ENCODE data around the gene EPHB1.

The EPHB1 gene

GRCh38 chr3:134911586-134912548, 116.8 kb downstream of the EPHB1 start:
- DNase-seq (ENCODE audit: low read depth in 2 of 2), result no peak

DNA sequence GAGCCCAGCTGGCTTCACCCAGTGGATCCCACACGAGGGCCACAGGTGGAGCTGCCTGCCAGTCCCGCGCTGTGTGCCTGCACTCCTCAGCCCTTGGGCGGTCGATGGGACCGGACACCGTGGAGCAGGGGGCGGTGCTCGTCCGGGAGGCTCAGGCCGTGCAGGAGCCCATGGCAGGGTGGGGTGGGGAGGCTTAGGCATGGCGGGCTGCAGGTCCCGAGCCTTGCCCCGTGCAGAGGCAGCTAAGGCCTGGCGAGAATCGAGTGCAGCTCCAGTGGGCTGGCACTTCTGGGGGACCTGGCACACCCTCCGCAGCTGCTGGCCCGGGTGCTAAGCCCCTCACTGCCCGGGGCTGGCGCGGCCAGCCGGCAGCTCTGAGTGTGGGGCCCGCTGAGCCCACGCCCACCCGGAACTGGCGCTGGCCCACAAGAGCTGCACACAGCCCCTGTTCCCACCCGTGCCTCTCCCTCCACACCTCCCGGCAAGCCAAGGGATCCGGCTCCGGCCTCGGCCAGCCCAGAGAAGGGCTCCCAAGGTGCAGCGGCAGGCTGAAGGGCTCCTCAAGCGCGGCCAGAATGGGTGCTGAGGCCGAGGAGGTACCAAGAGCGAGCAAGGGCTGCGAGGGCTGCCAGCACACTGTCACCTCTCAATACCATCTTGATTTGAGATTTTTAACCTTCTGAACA, 121.4 kb downstream of the EPHB1 start:
- DNase-seq (ENCODE audit: low read depth in 2 of 2), result no peak

DNA sequence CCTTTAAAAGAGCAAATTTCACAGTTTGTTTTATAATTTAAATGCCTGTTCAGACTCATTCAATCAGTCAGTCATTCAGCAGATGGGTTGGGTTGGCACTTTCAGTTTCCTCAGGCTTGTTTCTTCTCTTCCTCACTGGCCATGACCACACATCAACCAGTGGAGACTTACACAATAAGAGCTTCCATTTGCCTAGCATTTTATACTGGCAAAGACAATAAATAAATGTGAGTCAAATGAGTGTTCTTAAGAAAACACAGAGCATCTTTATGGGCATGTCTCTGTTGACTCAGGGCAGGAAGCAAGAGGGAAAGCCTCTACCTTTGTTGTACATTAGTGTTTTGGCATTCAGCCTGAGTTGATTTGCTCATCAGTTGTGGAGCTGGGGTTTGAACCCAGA, 122.6 kb downstream of the EPHB1 start:
- no peak for DNase-seq (ENCODE audit: low read depth in 2 of 2)

DNA sequence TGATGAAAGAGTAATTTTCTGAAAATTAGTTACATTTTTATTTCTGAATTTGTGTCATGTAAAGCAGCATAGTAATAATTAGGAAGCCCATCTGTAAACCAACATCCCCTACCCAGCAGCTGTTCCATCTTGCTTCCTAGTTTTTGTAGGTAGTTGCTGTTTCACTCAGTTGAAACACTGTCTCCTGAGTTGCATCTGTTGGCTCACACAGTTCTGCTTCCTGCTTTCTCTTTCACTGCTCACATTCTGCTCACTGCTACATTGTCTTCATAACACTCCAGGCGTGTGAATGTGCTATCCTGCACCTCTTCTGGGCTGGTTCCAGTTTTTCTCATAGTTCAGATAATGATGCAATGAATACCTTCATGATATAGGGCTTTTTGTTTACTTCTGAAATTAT, 123.4 kb downstream of the EPHB1 start:
- no peak for DNase-seq (ENCODE audit: low read depth in 2 of 2)

- no peak for DNase-seq (ENCODE audit: low read depth in 2 of 2)
These were observed 127.0 kb downstream of the EPHB1 start for GRCh38 chr3:134922101-134922500.

DNA sequence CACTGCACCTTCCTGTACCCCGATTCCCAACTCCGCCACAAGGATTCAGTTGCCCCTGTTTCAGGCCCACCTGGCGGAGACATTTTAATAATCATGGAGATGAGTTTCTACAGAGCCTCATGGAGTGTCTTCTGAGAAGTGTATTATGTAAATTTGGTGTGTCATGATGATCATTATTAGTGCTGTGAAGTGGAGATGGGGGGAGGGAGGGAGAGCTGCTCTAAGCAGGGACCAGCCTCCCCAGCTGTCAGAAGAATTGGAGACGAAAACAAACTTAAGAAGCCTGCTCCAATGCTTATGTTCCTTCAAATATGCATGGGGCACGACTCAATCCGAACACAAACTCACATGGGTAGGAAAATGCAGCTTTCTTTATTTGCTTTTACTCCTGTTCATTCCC, 127.8 kb downstream of the EPHB1 start:
- no peak for DNase-seq (ENCODE audit: low read depth in 2 of 2)

DNA sequence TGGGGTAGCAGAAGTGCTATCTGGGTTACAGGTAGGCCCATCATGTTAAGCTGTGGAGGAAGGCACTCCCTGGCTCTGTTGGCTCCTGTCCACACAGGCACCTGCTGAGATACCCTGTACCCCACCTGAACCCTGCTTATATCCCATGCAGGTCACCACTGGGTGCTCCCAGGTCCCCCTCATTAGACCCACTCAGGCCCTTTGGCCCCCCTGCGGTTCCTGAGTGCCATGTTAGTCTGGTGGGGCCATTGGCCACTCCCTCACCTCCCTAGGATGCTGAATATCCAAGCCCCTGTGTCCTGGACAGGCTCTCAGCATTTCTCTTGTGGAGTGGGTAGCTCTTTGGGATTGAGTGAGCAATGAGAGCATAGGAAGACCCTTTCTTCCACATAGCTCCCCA, 128.2 kb downstream of the EPHB1 start:
- DNase-seq (ENCODE audit: low read depth in 2 of 2), result no peak

DNA sequence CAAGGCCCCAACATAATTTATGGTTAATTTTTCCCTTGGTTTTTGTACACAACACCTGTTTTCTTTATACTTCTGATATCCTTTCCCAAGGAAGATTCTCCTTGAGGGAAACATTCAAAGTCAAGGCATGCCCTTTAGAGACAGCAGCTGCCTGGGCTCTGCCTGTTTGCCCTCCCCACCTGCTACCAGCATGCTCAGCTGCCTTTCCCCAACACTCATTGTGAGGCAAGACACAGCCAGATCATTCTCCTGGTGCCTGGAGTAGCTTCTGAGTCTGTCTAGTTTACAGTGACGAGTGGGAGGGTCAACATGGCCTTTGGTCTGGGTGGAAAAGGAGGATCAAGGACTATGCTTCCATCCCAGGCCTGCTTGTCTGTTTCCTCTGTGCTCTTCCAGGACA, 132.5 kb downstream of the EPHB1 start:
- no peak for DNase-seq (ENCODE audit: low read depth in 2 of 2)

DNA sequence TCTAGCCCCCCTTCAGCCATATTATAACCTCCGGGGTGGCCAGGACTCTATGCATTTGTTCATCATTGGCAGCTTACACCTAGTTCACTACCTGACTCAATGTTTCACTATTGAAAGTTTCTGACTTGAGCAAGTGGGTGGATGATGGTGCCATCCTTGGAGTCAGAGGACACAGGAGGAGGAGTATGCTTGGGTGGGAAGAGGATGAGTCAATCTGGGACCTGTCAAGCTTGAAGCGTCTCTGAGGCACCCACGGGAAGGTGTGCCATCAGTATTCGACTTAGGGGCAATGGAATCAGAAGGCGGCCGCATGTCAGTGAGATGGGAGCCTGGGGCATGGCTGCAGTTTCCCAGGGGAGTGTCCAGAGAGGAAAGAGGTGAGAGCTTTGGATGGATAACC, 133.3 kb downstream of the EPHB1 start:
- DNase-seq (ENCODE audit: low read depth in 2 of 2), result no peak

DNA sequence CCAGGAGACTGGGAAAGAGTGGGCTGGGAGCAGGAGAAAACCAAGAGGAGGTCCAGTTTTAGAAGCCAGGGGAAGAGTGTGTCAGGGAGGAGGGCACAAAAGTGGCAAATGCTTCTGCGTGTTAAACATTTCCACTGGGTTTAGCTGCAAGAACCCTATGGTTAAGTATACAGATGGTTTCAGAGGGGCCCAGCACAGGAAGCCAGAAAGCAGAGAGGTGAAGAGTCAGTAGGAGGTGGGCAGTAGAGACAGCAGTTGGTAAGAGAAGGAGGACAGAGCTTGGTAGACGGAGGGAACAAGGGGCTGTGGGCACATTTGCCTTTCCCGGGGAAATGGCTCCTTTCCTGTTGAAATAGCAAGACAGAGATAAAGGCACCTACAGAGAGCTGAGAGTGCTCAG, 133.8 kb downstream of the EPHB1 start:
- DNase-seq (ENCODE audit: low read depth in 2 of 2), result no peak

- DNase-seq (ENCODE audit: low read depth in 2 of 2), result no peak
These were observed 134.9 kb downstream of the EPHB1 start for GRCh38 chr3:134929976-134930375.

DNA sequence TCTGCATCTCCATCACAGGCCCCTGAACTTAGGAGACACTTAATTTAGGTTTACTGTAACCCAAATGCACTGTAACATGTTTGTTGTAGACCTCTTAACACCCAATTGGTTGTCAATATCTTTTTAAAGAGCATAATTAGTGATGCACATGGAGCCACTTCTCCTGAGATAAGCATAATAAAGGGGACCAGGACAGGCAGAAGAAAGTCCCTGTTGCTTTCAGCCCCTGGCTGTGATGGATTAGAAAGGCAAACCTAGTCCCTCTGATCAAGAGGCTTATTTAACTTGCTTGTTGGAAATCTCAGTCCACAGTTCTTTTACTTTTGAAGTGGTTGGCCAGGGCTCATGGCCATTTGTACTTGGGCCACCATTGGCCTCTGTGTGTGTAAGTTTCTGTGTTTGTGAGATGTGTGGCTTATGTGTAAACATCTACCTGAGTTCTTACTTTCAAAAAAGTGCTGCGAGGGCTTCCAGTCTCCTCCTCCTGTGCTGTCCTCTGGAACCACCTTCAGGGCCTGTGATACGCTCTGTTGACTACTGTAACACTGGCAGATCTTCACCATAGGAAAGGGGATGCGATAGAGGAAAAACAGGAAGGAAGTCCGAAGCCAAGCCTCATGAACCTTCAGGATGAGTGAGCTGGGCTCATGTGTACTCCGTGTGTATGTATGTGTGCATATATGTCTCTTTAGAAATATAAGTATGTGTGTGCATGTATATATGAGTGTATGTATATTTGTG, 136.2 kb downstream of the EPHB1 start:
- no peak for DNase-seq (ENCODE audit: low read depth in 2 of 2)

- DNase-seq (ENCODE audit: low read depth in 2 of 2), result no peak
These were observed 137.0 kb downstream of the EPHB1 start for GRCh38 chr3:134932035-134932434.

DNA sequence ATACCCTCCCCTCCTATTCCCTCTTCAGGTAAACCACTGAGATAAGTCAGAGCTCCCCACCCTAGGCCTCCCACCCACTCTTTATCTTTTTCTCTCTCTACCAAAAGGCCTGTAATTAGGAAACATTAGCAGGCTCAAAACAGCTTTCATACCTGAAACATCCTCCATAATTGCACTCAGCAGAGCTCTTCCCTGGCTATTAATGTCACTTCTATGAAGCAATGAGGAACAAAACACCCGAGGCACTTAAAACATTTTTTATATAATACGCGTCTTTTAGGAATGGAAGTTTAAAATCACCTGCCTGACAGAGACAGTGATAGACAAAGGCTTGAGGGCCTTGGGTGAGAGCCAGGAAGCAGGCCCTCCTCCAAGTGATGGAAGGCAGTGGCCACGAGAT, 138.9 kb downstream of the EPHB1 start:
- no peak for DNase-seq (ENCODE audit: low read depth in 2 of 2)

GRCh38 chr3:134934933-134935332, 139.9 kb downstream of the EPHB1 start:
- no peak for DNase-seq (ENCODE audit: low read depth in 2 of 2)

GRCh38 chr3:134937256-134938028, 142.4 kb downstream of the EPHB1 start:
- no peak for DNase-seq (ENCODE audit: low read depth in 2 of 2)

- no peak for DNase-seq (ENCODE audit: low read depth in 2 of 2)
These were observed 143.0 kb downstream of the EPHB1 start for GRCh38 chr3:134938029-134938525.

GRCh38 chr3:134939978-134940377, 144.9 kb downstream of the EPHB1 start:
- DNase-seq (ENCODE audit: low read depth in 2 of 2), result no peak

- DNase-seq (ENCODE audit: low read depth in 2 of 2), result no peak
These were observed 146.8 kb downstream of the EPHB1 start for GRCh38 chr3:134941820-134942219.

DNA sequence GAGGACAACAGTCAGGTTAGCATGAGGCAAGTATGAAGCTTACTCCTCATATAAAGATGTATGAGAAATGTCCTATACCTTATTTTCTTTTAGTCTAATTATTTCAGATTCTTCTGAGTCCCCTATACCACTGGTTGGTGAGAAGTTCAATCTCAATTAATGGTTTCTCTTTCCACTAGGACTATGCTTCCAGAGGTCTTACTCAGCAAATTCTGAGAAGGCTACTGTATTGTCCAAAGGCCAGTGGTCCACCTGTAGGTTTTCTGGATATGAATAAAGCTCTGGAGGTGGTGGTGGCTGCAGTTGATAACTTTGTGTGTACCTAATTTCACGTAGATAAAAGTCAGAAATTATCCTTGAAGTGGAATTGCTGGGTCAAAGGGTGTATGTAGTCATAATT, 149.4 kb downstream of the EPHB1 start:
- no peak for DNase-seq (ENCODE audit: low read depth in 2 of 2)

DNA sequence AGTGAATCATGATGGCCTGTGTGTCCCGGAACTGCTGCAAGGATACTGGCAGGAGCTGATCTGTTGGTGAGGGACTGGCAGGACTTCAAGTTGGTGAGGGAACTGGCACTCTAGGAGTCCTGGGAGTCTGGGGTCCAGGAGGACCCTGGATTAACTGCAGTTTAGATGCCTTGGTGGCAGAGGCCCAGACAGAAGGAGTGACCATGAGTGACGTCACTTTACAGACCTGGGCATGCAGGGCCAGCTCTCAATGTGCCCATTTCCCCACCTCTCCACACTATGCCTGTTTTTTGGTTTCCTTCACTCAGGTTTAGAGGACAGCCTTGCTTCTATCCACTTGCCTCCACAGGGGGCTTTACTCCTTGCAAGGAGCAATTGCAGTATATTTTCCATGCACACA, 154.1 kb downstream of the EPHB1 start:
- no peak for DNase-seq (ENCODE audit: low read depth in 2 of 2)

Data from stimulated activated CD4-positive, alpha-beta T cell treated with anti-CD3 and anti-CD28 coated beads, Interleukin-1b, Interleukin-23, amount 100 ng/mL, for 4 hours (primary cell).